PFSK-1 (cell line): ENCODE data around the gene TSSK6.

Experiments
- POLR2AphosphoS5 ChIP-seq: IDR thresholded peaks from 2 replicates; pipeline ENCODE4 v1.6.1; 2012; ENCODE audit warnings: low read depth, mild to moderate bottlenecking, control low read depth, low read length, moderate library complexity
- REST ChIP-seq, 2 experiments: IDR thresholded peaks; 2 replicates each; pipeline versions ENCODE4 v1.6.1 to v1.8.0; 2011 to 2012; ENCODE audit warnings: low read depth in 2 of 2, low read length in 2 of 2, control low read depth in 1 of 2, inconsistent platforms in 1 of 2, mild to moderate bottlenecking in 1 of 2, moderate library complexity in 1 of 2; ENCODE audit not compliant: insufficient read depth in 1 of 2
- TAF1 ChIP-seq: IDR thresholded peaks from 2 replicates; pipeline ENCODE4 v1.6.1; 2012; ENCODE audit warnings: low read length, control low read depth, borderline replicate concordance; ENCODE audit not compliant: insufficient read depth

- no peak for TF ChIP-seq REST (IDR thresholded peaks at IDR 0.05; ENCODE audit: insufficient read depth in 1 of 2, low read depth in 2 of 2, low read length in 2 of 2)
- no peak for TF ChIP-seq POLR2AphosphoS5
- TF ChIP-seq TAF1 = no peak
Observed at GRCh38 chr19:19526581-19527370, 11.4 kb upstream of the TSSK6 start.
